Renal cortex interstitium (tissue), 11 donors: ENCODE data around the gene DBI. TPM values are rescaled to one million over a fixed set of nuclear protein-coding genes. Genes with fewer than 3 reads are reported as not detected.

Experiments
- DNase-seq, 11 donors: peaks; one replicate each; pipeline ENCODE4 v3.0.0-alpha.2; 2013; ENCODE audit warnings: low read depth in 9 of 11, low spot score in 4 of 11; ENCODE audit errors: extremely low read depth in 1 of 11
- polyA plus RNA-seq, 3 donors: library from polyadenylated mRNA; unstranded; fragments of 120-200 nt; gene quantifications; one replicate each; pipeline ENCODE4 v1.2.1, GENCODE V29; 2013; ENCODE audit not compliant: insufficient read length in 3 of 3

The DBI gene
- polyA plus RNA-seq, 3 donors, result 233 to 279 (median 274) TPM

GRCh38 chr2:119417908-119418307 is 51.1 kb downstream of the DBI start:
- no peak for DNase-seq

- no peak for DNase-seq
These were observed 52.3 kb downstream of the DBI start for GRCh38 chr2:119419065-119419464.

- DNase-seq, result no peak
These were observed 53.2 kb downstream of the DBI start for GRCh38 chr2:119419803-119420508.

- DNase-seq, result no peak
These were observed 54.5 kb downstream of the DBI start for GRCh38 chr2:119421304-119421703.

- DNase-seq, result no peak
These were observed 55.0 kb downstream of the DBI start for GRCh38 chr2:119421741-119422140.

Other genes with a start within 250 kb of the DBI start
- gene C1QL2, start 208.2 kb upstream of the DBI start, polyA plus RNA-seq, result not detected
- 1 to 10 TPM; 1.3 to 1.7 (median 1.5) TPM for gene STEAP3, start 143.1 kb upstream of the DBI start, polyA plus RNA-seq
- 10 to 100 TPM; 14.8 to 25.6 (median 17.9) TPM for gene C2orf76, start 143 bp upstream of the DBI start, polyA plus RNA-seq
- gene TMEM37, start 64.9 kb downstream of the DBI start, polyA plus RNA-seq, result 10 to 100 TPM; 46.6 to 72.9 (median 54.9) TPM
- 10 to 100 TPM in 1 of 3 donors, 1 to 10 TPM in 2; 9.4 to 27.4 (median 9.6) TPM for gene SCTR, start 157.5 kb downstream of the DBI start, polyA plus RNA-seq
- gene CFAP221, start 177.5 kb downstream of the DBI start, polyA plus RNA-seq, result 10 to 100 TPM; 19.2 to 36.1 (median 25.1) TPM